ENCODE data around the gene FGF14.
A peak's percentile ranks its signal among the peaks of the same experiment; 100 is the strongest.

FGF14 gene

DNA sequence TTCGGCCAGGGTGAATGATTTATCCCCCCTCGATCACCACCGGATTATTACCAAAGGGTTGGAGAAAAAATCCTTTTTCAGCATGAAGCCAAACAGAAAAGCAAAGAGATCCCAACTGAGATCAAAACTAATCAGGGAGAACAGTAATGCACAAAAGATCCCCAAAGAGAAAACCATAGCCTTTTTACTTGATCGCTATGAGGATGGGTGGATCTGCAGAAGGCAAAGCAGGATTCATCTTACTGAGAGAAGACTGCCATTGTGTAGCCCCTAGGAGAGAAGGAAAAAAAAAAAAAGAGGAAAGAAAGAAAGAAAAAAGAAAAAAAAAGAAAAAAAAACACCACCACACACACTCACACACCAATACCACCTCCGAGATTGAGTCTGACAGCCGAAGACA, at the start of gene FGF14:
FGF14 (minus strand) TSS at position 283 of the 400 bp plus-strand sequence.
- DNase-seq (ENCODE audit: low read depth in 2 of 2): no peak

DNA sequence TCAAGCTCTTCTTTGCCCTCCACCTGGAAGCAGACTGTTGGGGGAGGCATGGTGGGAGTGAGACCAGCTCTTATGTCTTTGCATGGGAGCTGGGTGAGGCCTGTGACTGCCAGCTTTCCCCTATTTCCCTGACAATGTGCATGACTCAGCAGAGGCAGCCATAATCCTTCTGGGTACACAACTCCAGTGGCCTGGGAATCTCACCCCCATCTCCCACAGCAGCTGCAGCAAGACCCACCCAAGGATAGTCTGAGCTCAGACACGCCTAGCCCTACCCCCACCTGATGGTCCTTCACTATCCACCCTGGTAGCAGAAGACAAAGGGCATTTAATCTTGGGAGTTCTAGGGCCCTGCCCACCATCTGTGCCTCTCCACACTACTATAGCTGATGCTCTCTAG, 41.4 kb upstream of the FGF14 start:
- DNase-seq (ENCODE audit: low read depth in 2 of 2): no peak

DNA sequence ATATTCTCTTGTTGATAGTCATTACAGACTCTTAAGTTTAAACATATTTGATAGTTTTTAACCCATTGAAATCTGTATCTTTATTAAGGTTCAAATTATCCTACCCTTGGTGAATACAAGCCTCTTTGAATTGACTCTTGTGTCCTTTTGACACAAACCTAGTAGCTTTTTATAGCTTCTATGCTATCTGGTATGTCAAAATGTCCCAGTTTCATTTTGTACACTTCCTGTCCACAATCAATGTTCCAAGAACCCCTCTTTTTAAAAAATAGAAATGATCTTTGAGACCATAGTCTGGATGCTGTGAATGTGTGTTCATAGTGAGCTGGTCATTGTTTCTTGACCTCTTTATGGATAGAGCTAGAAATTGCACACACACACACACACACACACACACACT, 39.2 kb upstream of the FGF14 start:
- no peak for DNase-seq (ENCODE audit: low read depth in 2 of 2)

GRCh38 chr13:102440259-102440936, 38.5 kb upstream of the FGF14 start:
- DNase-seq (ENCODE audit: low read depth in 2 of 2): no peak

DNA sequence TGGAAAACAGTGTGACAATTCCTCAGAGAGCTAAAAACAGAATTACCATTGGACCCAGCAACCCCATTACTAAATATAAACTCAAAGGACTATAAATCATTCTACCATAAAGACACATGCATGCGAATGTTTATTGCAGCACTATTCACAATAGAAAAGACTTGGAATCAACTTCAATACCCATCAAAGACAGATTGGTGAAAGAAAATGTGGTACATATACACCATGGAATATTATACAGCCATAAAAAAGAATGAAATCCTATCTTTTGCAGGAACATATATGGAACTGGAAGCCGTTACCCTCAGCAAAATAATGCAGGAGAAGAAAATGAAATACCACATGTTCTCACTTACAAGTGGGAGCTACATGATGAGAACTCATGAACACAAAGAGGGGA, 20.8 kb upstream of the FGF14 start:
- no peak for DNase-seq (ENCODE audit: low read depth in 2 of 2)

DNA sequence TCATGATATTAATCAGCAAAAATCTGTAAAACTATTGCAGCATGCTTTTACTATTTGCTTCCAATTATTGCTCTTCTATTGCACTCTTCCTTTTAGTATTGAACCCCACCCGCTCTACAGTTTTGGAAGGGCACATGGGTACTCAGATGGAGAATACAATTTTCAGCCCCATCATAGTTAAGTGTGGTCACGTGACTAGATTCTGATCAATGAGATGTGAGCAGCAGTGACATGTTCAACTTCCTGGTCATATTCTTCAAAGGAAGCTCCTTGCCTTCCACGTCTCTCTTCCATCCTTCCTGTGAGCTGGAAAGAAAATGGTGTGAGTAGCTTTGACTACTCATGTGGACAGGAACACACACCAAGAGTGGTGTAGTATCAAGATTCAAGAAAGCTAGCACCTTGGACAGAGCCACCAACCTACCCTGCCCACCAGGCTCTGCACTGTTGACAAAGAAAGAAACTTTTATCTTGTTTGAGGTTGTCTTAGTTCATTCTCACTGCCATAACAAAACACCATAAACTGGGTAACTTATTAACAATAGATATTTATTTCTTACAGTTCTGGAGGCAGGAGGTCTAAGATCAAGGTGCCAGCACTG, 3.8 kb upstream of the FGF14 start:
- DNase-seq (ENCODE audit: low read depth in 2 of 2): no peak

- DNase-seq (ENCODE audit: low read depth in 2 of 2): no peak
Measured at GRCh38 chr13:102402290-102402689, 442 bp upstream of the FGF14 start.

- no peak for DNase-seq (ENCODE audit: low read depth in 2 of 2)
Measured at GRCh38 chr13:102401265-102401664, 583 bp downstream of the FGF14 start.

DNA sequence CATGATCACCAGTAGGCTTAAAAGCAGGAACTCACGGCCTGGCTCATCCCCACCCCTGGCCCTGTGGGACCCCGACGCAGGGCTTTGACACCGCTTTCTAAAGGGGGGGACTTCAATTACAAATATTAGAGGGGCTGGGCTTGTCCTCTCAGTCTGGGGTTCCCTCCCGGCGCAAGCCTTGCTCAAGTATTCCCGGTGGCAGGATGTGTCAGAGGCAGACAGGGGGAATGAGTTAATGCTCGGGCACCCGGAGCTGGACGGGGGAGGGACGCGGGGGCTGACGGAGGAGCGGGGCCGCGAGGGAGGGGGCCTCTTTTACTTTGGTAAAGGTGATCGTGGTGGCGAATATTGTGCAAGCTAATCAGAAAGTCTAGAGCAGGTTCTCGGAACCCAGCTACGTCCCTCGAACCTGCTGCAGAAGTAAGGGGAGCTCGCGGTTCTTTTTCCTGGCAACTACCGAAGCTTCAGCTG, 1.1 kb downstream of the FGF14 start:
- no peak for DNase-seq (ENCODE audit: low read depth in 2 of 2)

GRCh38 chr13:102399791-102400674, 1.8 kb downstream of the FGF14 start:
- no peak for DNase-seq (ENCODE audit: low read depth in 2 of 2)

GRCh38 chr13:102395939-102396338, 5.9 kb downstream of the FGF14 start:
- DNase-seq (ENCODE audit: low read depth in 2 of 2): no peak

GRCh38 chr13:102395174-102395573, 6.7 kb downstream of the FGF14 start:
- no peak for DNase-seq (ENCODE audit: low read depth in 2 of 2)

- DNase-seq (ENCODE audit: low read depth in 2 of 2): peak; percentile 90 to 91
Measured at GRCh38 chr13:102394158-102395053, 7.4 kb downstream of the FGF14 start.

DNA sequence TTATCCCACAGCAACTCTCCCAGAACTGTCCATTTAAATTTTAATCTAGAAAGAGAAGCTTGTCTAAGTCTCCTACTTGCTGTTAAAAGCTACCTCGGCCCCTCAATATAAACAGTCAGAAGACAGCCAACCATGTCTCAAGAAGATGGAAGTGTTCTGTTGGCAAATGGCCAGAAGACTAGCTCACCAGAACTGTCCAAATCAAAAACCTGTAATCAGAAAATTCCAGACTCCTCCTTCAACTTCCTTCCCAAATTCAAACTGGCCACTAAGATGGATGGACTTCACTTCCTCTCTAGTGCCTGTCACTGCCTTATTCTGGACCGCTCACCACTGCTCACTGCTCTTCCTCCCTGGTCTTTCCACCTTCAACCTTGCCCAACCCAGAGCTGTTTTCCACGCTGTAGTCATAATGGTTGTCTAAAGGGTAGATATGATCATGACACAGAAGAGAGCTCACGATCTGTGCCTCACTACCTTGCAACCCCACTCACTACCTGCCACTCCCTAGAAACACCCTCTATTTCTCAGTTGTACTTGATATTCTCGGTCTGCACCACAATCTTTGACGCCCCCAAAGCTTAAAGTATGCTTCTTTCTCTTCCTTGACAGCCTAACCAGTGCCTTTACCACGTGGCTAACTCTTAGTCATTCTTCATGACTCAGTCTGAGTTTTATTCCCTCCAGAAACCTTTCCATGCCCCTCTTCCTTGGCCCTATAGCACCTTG, 9.2 kb downstream of the FGF14 start:
- no peak for DNase-seq (ENCODE audit: low read depth in 2 of 2)

DNA sequence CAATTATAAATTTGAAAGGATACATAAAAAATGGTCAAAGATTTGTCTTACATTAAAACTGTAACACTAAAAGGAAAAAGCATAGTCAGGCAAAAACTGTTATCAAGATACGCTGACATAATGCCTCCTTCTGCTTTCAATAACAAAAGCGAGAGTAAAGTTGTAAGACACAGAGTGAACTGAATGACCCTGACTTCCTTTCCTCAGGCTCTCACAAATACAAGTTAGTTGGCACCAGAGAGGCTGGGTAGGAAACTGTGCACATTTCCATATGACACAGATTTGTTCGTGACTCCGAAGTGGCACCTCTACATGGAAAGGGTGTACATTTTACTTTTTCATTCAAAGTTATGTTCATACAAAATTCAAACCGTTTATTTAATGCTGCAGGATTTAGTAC, 15.4 kb downstream of the FGF14 start:
- no peak for DNase-seq (ENCODE audit: low read depth in 2 of 2)

DNA sequence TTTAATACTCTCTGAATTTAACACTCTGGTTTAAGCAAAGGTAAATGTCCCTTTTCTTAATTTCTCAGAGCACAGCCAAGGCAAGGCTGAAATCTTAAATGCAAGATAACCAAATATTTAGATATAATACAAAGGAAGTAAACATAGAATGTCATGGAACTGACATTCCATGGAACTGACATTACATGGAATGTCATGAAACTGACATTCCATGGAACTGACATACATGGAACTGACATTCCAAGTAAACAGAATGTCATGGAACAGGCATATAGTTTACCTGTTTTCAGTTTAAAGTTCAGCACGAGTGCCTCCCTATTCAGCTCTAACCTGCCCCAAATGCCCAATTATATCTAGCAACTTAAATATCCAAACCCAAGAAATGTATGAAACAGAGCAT, 21.8 kb downstream of the FGF14 start:
- DNase-seq (ENCODE audit: low read depth in 2 of 2): no peak

DNA sequence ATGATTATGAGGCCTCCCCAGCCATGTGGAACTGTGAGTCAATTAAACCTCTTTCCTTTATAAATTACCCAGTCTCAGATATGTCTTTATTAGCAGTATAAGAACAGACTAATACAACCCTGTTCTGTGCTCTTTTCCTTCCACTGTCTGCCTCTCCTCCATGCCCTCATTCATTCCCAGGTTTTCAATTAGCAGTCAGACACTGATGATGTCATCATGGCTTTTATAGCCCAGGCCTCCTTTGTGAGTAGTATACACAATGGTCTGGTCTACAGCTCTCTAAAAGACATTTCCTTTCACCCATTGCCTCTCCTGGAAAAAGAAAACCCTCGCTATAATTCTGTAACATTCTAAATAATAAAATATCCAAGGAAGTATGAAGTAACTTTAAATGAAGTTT, 25.5 kb downstream of the FGF14 start:
- no peak for DNase-seq (ENCODE audit: low read depth in 2 of 2)

GRCh38 chr13:102374726-102375125, 27.1 kb downstream of the FGF14 start:
- DNase-seq (ENCODE audit: low read depth in 2 of 2): no peak

DNA sequence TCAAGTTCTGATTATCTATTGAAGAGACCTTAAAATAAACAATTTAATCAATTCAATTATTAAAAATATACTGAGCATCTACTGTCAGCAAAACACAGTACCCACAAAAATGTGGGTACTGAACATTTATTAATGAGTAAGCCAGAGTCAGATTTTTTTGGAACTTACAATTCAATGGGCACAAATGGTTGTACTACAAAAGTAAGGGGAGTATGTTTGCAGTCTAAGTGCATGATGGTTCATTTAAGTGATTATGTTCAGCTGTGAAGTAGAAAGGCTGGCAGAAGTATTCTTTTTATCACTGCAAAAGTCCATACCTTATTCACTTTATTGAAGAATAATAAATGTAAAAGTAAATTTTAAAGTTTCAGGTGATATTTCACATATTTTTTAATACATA, 27.6 kb downstream of the FGF14 start:
- DNase-seq (ENCODE audit: low read depth in 2 of 2): no peak

DNA sequence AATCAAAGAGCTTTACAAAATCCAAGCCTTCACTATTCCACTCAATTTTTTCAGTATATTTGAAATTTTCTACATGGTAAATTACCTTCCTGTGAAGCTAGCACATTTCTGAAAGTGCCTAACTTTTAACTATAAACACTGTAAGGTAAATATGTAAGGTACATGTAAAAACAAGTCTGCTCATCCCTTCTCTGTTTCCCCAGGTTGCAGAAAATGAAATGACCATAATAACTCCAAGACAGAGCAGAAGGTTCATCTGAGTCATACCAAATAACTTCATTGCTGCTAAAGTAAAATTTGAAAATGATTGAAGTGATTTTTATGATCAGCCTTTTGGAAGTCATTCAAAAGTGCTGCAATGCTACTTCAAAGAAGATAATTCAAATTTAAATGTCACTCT, 28.6 kb downstream of the FGF14 start:
- no peak for DNase-seq (ENCODE audit: low read depth in 2 of 2)

- DNase-seq (ENCODE audit: low read depth in 2 of 2): no peak
Measured at GRCh38 chr13:102369302-102369701, 32.5 kb downstream of the FGF14 start.
